Omental fat pad (tissue), 4 donors: Measurements from ENCODE around the gene SYNPO2L. TPM values are rescaled to one million over a fixed set of nuclear protein-coding genes. Genes with fewer than 3 reads are reported as not detected.

ENCODE experiments used
- ATAC-seq: fragments of 150-250 bp; one replicate; pipeline ENCODE4 v1.9.1; 2016; ENCODE audit warnings: mild to moderate bottlenecking, moderate library complexity; ENCODE audit not compliant: low FRiP score
- DNase-seq: peaks from one replicate; pipeline ENCODE4 v3.0.0-alpha.2; 2019; ENCODE audit warnings: low spot score
- CTCF ChIP-seq, 3 donors: fragments of 450-650 bp; IDR thresholded peaks; one replicate each; pipeline ENCODE4 v1.5.1; 2016 to 2017; ENCODE audit warnings: antibody characterized with exemption in 3 of 3, mild to moderate bottlenecking in 3 of 3, moderate library complexity in 2 of 3
- total RNA-seq, 4 donors: library from RNA; depleted of rRNA; stranded (reverse); fragments of >200 nt; gene quantifications; one replicate each; pipeline ENCODE4 v1.1.0, GENCODE V29; 2016

Gene SYNPO2L
- total RNA-seq, 4 donors from 2014 or later, result 0.13 TPM; not detected in 3

DNA sequence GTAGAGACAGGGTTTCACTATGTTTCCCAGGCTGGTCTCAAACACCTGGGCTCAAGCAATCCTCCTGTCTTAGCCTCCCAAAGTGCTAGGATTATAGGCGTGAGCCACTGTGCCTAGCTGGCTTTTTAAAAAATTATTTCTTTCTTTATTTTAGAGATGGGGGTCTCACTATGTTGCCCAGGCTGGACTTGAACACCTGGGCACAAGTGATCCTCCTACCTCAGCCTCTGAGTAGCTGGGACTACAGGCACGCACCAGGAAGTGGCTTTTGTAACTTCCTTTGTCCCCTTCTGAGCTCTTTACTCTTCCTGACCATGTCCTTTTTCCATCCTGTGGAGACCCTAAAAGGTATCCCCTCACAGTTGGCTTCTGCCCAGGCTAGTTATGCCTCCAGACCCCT, 12.5 kb downstream of the SYNPO2L start:
- no peak for ATAC-seq

GRCh38 chr10:73641328-73642060, 14.3 kb downstream of the SYNPO2L start, which contains the start of gene MYOZ1:
Gene MYOZ1 (minus strand): TSS chr10:73641474. CDS start chr10:73640017, 1,457 bp downstream.
- ATAC-seq, result no peak
- no peak for DNase-seq
- no peak for TF ChIP-seq CTCF (IDR thresholded peaks at IDR 0.05)

More for the DNA sequence above, 12.5 kb downstream of the SYNPO2L start:
- DNase-seq, result no peak
- TF ChIP-seq CTCF (IDR thresholded peaks at IDR 0.05), result no peak

DNA sequence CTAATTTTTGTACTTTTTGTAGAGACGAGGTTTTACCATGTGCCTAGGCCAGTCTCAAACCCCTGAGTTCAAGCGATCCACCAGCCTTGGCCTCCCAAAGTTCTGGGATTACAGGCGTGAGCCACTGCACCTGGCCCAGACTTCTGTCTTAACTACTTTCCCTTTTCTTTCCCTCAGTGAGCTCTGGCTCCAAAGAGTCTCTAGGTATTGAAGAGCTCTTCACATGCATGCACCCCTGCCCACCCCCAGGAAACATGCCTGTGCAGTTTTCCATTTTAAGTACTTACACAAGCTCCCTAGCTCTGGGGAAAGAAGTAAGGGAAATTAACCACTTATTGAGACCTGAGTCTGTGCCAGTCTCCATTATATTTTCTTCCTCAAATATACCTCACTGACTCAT, 16.5 kb downstream of the SYNPO2L start:
- TF ChIP-seq CTCF (IDR thresholded peaks at IDR 0.05), result no peak
- no peak for ATAC-seq
- no peak for DNase-seq

- no peak for DNase-seq
- no peak for TF ChIP-seq CTCF (IDR thresholded peaks at IDR 0.05)
Observed at GRCh38 chr10:73635781-73636180, 20.0 kb downstream of the SYNPO2L start.

DNA sequence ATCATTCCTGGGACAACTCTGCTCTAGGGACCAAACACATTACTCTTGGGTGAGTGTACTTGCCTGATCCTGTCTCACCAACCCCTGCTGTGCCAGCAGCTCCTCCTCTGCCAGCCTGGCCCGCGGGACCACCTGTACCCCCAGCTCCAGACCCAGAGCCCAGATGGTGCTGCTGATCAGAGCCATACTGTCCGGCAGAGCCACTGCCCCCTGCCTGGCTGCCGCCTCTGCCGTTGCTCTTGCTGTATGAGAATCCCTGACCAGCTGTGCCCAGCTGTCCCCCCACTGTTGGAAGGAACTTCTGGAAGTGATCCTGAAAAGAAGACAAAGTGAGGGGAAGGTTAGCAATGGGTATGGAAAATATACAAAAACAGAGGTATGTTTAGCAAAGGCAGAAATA, 21.4 kb downstream of the SYNPO2L start:
- ATAC-seq (no peak), DNase-seq (no peak)
- no peak for TF ChIP-seq CTCF (IDR thresholded peaks at IDR 0.05)

More at GRCh38 chr10:73635781-73636180, 20.0 kb downstream of the SYNPO2L start:
- no peak for ATAC-seq

GRCh38 chr10:73629165-73629564, 26.7 kb downstream of the SYNPO2L start:
- ATAC-seq (no peak), DNase-seq (no peak)
- TF ChIP-seq CTCF (IDR thresholded peaks at IDR 0.05), result no peak

- DNase-seq (no peak), ATAC-seq (no peak)
- TF ChIP-seq CTCF (IDR thresholded peaks at IDR 0.05), result no peak
Observed at GRCh38 chr10:73628405-73628804, 27.4 kb downstream of the SYNPO2L start.
